Measurements from ENCODE around the gene E2F7.
A peak's percentile ranks its signal among the peaks of the same experiment; 100 is the strongest.

E2F7 gene

GRCh38 chr12:77064896-77065360 lies 441 bp downstream of the E2F7 start:
- DNase-seq (ENCODE audit: insufficient read length, low spot score) (peak; percentile 22), FAIRE-seq (no peak)

GRCh38 chr12:77062846-77063461 lies 2.4 kb downstream of the E2F7 start:
- FAIRE-seq (peak; percentile 60), DNase-seq (ENCODE audit: insufficient read length, low spot score) (peak; percentile 51)

DNA sequence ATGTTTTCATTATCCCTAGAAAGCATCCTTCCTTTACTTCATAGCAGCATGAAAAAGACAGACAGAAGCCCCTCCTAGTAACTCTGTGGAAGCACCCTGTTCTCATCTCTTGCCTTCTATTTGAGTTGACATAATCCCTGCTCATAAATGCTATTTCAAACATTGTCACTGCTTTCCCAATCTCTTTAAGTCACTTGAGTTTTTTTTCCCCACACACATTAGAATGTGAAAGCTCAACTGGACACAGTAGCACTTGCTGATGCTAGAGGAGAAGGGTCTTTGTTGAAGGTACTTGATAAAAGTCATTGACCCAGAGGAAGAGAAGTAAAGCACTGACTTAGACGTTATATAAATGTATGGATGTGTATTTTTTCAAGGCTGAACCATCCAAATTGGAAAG lies 3.0 kb downstream of the E2F7 start:
- no peak for FAIRE-seq

DNA sequence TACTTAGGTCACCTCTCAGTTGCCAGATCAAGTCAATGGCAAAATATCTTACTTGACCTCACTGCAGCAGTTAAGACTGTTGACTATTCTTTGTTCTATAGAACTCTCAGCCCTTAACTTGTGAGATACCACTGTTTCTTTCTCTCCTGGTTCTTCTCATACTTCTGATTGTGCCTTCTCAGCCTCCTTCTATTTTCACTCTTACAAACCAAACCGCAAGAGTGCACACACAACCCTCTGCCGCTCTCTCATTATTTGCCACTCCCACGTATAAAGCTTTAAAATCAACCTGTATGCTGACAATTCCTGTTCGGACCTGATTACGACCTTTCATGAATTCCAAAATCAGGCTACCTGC lies 4.5 kb downstream of the E2F7 start:
- DNase-seq (ENCODE audit: insufficient read length, low spot score) (no peak), FAIRE-seq (no peak)

More for the DNA sequence above, 3.0 kb downstream of the E2F7 start:
- DNase-seq (ENCODE audit: insufficient read length, low spot score) = no peak

- DNase-seq (ENCODE audit: insufficient read length, low spot score) (no peak), FAIRE-seq (no peak)
Measured at GRCh38 chr12:77060136-77060882, 5.1 kb downstream of the E2F7 start.

DNA sequence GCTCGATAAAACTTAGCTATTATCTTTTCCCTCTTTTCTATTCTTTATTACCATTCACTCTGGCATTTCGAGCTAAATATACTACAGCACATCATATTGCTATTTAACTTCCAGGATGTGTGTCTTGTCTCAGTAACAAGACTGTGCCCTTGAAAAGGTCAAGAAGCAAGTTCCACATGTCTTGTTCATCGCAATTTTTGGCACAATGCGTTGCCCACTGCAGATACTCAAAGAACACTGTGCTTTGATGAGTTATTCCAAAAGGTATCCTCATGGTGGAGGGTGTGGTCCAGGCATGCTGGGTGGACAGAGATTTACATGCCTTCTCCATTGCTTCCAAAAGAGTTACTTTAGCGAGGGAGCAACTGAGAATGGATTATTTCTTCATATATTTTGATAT lies 6.6 kb downstream of the E2F7 start:
- FAIRE-seq = no peak
- no peak for DNase-seq (ENCODE audit: insufficient read length, low spot score)

GRCh38 chr12:77054851-77055250 lies 10.5 kb downstream of the E2F7 start:
- DNase-seq (ENCODE audit: insufficient read length, low spot score) (no peak), FAIRE-seq (no peak)

- FAIRE-seq (no peak), DNase-seq (ENCODE audit: insufficient read length, low spot score) (no peak)
Measured at GRCh38 chr12:77053259-77053658, 12.1 kb downstream of the E2F7 start.

DNA sequence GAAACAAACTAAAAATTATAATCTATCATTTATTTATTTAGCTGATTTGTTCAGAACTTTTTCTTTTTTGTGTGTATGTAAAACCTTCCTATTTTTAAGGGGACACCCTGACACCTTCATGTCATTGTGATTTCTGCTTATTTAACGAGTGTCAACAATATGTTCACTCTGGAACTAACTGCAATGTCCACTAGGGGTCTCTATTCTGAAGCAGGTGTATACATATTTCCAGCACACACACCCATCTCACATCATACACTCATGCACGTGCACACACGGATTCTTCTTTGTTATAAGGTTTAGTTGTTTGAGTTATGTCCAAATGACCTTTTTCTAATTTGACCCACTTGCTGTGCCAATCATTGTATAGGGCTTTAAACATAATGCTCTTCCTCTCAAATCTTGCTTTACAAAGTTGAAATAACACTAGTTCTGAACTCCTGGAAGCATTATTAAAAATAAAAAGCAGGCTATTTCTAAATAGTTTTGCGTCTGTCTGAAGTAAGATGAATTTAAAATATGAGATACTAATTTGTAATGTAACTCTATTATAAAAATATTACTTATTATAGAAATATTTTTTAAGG lies 15.5 kb downstream of the E2F7 start:
- DNase-seq (ENCODE audit: insufficient read length, low spot score) (peak; percentile 28), FAIRE-seq (no peak)

DNA sequence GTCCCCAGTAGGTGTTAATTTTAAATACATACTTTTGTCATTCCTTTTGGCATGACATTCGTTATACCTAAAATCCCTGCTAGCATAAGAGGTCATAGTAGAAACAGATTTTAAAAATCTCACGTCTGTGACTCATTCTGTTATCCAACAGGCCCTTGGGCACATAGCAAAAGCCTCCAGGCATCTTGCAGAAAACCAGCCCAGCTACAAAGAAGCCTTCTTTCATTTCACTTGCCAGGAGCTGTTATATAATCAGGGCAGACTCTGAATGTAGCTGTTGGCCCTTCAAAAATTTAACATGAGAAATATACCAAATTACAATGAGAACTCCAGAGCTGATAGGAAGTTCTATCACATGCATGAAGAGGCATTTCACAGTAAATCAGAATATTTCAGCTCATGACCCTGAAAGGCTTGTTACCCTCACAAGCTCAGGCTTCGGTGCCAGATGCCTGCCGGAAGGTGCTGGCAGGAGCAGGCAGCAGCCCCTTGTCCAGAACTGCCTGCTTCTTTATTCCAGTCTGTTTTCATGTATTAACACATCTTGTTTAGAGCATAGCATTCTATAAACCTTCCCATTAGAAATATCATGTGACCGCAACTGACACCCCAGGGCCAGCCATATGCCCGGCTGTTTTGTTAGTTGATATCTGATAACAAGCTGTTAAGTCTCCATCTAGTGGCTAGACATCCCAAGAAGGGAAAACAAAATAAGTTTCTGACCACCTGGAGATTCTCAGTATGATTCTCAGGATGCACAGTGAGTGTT lies 17.8 kb downstream of the E2F7 start:
- DNase-seq (ENCODE audit: insufficient read length, low spot score) (no peak), FAIRE-seq (no peak)

- FAIRE-seq (no peak), DNase-seq (ENCODE audit: insufficient read length, low spot score) (no peak)
Measured at GRCh38 chr12:77046468-77046867, 18.9 kb downstream of the E2F7 start.

DNA sequence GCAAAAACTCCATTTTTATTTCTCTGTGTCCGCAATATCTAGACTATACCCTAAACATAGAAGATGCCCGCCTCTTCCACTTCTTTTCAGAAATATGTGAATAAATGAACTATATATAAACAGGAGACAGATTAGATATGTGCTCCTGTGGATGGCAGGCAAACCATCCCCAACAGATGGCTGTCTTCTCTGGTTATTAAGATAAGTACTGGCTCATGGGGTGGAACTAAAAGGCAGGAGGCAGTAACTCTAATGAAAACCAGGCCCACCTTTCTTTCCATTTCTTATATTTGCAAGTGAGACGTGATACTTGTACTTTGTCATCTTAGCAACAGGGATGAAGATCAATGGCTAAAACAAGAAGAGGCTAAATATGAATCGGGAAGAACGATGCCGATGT lies 20.2 kb downstream of the E2F7 start:
- DNase-seq (ENCODE audit: insufficient read length, low spot score) (no peak), FAIRE-seq (no peak)

DNA sequence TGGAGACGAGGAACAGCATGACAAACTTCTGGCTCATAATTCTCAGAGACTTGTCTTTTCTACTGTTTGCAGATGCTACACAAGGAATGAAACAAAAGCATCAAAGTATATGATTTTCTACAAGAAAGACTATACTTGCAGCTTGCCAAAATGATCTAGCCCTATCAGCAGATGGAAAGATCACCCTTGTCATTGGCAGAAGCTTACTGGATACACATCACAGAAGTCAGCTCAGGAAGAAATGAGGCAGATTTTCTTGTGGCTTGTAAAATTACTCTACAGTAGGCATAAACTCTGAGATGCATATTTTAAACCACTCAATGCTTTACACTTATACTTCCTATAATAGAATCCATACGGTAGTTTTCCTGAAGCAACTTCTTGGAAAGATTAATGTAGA lies 20.6 kb downstream of the E2F7 start:
- DNase-seq (ENCODE audit: insufficient read length, low spot score) (no peak), FAIRE-seq (no peak)

- DNase-seq (ENCODE audit: insufficient read length, low spot score) (no peak), FAIRE-seq (no peak)
Measured at GRCh38 chr12:77042833-77043232, 22.5 kb downstream of the E2F7 start.

DNA sequence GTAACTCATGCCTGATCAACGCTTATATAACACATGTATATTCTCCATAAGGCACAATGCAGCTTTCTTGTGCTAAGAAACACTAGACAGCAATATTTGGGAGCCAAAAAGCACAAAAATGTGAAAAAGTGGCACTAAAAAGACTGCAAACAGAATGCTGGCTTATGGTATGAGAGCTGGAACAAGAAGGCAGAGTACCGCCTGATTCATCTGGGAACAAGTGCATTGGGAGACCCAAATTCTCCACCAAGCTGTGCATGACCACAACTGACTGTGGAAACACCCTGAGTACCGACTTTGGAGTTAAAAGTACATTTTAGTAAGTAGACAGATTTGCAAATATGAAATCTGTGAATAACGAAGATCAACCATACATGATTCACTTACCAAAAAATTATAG lies 25.1 kb downstream of the E2F7 start:
- FAIRE-seq = no peak
- DNase-seq (ENCODE audit: insufficient read length, low spot score) = no peak

GRCh38 chr12:77035226-77035625 lies 30.1 kb downstream of the E2F7 start:
- no peak for DNase-seq (ENCODE audit: insufficient read length, low spot score)
- no peak for FAIRE-seq

DNA sequence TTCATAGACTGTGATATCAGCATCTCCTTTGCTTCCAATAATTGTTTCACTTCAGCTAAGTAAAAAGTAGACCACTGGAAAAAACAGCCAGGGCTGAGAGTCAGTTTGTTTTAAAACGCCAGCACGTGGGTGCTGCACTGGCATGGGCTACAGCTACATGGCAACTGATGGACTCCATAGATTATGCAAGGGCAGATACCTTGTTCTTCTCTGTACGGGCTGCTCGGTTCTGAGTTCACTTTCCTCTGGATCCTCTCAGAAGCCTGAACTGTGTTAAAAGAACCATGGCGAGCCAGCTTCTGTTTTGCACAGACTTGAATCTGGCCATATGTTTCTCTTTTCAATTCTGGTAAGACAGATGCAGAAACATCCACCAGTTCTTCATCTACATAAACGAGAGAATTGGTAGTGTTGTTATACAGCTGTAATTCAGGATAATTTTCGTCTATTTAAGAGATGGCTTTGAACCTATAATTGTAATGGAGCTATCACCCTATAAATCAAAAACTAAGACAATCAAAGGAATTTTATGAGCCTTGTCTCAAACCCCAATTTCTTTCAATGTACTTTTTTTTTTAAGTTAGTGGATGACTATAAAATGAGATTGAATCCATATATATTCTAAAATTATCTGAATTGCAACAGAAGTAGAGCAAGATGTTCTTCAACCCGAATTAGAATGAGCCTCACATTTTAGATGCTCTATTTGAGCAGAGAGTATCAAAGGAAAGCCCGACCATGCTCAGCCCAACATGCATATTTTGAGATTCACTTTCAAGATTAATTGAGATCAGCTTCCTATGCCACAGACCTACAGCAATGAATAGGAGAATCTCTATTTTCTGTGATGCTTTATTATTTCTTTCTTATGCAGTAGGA lies 31.5 kb downstream of the E2F7 start:
- no peak for FAIRE-seq
- no peak for DNase-seq (ENCODE audit: insufficient read length, low spot score)

DNA sequence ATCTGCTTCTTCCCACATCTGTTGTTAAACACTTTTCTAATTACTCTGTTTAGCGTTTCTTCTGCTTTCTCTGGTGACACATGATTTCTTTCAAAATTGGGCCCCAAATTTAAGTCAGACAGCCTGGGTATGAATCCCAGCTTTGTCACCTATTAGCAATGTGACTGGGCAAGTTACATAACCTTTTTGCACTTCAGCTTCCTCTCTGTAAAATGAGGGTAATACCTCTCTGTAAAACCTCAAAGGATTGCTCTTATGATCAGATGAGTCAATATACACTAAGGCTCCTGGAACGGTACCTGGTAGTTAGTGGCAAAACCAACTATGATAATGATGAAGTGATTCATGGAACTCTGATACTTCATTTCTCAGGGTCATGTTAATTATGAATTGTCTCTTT lies 33.0 kb downstream of the E2F7 start:
- no peak for FAIRE-seq
- DNase-seq (ENCODE audit: insufficient read length, low spot score) = no peak

DNA sequence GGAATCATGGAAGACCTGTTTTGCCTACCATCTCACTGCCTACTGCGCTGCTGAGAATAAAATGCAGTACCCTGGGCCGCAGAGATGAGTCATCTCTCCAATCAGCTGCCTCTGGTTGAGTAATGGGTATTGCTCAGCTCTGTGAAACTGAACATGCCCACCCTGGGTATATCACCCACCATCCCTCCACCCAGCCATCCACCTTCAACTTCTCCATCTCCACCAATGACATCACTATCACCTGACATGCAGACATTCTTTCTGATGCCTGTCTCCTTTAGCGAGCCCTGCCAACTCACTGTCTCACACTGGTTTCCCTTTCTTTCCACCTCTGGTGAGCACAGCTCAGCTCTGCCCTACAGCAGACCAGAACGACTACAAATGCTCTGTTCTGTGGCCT lies 33.6 kb downstream of the E2F7 start:
- no peak for FAIRE-seq
- DNase-seq (ENCODE audit: insufficient read length, low spot score) = no peak

DNA sequence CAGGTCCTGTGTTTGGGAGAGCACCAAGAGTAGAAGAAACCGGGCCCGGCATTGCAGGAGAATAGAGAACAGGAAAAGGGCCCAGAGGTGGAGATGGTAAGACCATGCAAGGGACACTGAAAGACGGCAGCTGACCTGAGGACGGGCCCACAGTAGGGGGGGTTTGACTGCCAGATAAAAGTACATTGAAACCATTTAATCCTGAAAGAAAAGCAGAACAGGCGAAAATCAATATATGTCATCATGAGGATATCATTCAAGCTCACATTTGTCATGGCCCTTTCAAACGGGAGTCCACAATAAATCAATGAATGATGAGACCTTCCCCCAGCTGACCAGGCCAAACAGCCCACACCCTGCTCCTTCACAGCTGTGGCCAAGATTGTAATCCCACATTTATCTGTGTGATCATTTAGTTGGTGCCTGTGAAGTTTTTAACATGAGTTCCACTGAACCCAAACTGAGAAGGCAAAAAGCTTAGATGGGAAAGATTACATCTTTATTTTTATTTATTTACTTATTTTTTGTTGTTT lies 39.5 kb downstream of the E2F7 start:
- no peak for FAIRE-seq

More for the DNA sequence above, 39.5 kb downstream of the E2F7 start:
- DNase-seq (ENCODE audit: insufficient read length, low spot score) = no peak
